22Rv1 (cell line): ENCODE measurements around the gene BET1.

Source experiments
- ZFX ChIP-seq: fragments of 450-650 bp; IDR thresholded peaks from 2 replicates; pipeline ENCODE4 v1.6.1; 2017; ENCODE audit warnings: antibody characterized with exemption, borderline replicate concordance
- TF ChIP-seq, protein P1 (sequence below): fragments of 450-650 bp; IDR thresholded peaks from 2 replicates; pipeline ENCODE4 v1.5.1; 2017; ENCODE audit warnings: mild to moderate bottlenecking

DNA sequence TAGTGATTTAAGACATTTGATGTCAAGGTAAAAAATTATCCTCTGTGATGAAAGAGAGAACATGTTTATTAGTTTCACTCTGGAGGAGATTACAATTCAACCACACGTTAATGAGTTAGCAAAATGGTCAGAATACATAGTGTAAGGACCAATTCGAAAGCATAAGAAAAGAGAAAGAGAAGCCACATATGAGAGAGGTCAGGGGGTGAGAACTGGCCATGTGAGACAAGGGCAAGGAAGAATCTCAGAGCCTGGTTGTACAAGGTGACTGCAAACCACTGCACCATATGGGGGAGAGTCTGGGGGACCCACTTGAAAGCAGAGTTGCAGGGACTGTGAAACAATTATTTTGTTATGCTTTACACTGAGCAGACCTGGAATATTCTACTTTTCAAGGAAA, 27.7 kb upstream of the BET1 start:
- TF ChIP-seq, protein P1, sequence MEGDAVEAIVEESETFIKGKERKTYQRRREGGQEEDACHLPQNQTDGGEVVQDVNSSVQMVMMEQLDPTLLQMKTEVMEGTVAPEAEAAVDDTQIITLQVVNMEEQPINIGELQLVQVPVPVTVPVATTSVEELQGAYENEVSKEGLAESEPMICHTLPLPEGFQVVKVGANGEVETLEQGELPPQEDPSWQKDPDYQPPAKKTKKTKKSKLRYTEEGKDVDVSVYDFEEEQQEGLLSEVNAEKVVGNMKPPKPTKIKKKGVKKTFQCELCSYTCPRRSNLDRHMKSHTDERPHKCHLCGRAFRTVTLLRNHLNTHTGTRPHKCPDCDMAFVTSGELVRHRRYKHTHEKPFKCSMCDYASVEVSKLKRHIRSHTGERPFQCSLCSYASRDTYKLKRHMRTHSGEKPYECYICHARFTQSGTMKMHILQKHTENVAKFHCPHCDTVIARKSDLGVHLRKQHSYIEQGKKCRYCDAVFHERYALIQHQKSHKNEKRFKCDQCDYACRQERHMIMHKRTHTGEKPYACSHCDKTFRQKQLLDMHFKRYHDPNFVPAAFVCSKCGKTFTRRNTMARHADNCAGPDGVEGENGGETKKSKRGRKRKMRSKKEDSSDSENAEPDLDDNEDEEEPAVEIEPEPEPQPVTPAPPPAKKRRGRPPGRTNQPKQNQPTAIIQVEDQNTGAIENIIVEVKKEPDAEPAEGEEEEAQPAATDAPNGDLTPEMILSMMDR: no peak
- TF ChIP-seq ZFX: no peak
